Vagina (tissue), 2 donors: ENCODE results near the gene UQCRC1.

Source experiments
- POLR2A ChIP-seq, 2 donors: fragments of 450-650 bp; IDR thresholded peaks; one replicate each; pipeline ENCODE4 v1.6.1; 2017; ENCODE audit warnings: antibody characterized with exemption in 2 of 2, mild to moderate bottlenecking in 2 of 2, moderate library complexity in 2 of 2
- POLR2AphosphoS5 ChIP-seq, 2 donors: sonication (generic); formaldehyde crosslinking; IDR thresholded peaks; one replicate each; pipeline ENCODE4 v1.9.0; 2017; ENCODE audit warnings: antibody characterized with exemption in 2 of 2, mild to moderate bottlenecking in 2 of 2, low read depth in 1 of 2; ENCODE audit not compliant: insufficient read depth in 1 of 2
- TF ChIP-seq, protein P1 (sequence below), 3 experiments: fragments of 450-650 bp in 2 of 3; fragments of 200-600 bp in 1 of 3; sonication (generic) in 1 of 3; IDR thresholded peaks; one replicate each; pipeline ENCODE4 v1.5.1; 2017 to 2019; ENCODE audit warnings: antibody characterized with exemption in 3 of 3, mild to moderate bottlenecking in 2 of 3, moderate library complexity in 2 of 3

DNA sequence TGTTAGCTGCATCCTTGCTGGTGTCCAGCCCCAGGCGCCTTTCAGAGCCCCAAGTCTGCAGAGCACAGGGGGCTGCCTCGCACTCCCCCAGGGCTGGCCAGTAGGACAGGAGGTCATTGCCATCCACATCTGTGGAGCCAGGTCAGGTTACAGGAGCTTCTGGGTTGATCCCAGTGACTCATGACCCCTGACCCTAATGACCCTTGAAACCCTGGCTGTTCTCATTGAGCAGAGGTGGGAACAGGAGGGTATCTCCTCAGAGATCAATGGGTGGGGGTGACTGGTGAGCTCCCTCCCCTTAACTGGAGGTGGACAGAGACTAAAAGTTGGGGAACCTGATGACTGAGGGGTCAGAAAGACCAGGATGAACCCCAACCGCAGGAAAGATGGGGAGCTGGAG lies 31.9 kb upstream of the UQCRC1 start:
- TF ChIP-seq, protein P1, sequence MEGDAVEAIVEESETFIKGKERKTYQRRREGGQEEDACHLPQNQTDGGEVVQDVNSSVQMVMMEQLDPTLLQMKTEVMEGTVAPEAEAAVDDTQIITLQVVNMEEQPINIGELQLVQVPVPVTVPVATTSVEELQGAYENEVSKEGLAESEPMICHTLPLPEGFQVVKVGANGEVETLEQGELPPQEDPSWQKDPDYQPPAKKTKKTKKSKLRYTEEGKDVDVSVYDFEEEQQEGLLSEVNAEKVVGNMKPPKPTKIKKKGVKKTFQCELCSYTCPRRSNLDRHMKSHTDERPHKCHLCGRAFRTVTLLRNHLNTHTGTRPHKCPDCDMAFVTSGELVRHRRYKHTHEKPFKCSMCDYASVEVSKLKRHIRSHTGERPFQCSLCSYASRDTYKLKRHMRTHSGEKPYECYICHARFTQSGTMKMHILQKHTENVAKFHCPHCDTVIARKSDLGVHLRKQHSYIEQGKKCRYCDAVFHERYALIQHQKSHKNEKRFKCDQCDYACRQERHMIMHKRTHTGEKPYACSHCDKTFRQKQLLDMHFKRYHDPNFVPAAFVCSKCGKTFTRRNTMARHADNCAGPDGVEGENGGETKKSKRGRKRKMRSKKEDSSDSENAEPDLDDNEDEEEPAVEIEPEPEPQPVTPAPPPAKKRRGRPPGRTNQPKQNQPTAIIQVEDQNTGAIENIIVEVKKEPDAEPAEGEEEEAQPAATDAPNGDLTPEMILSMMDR (IDR thresholded peaks at IDR 0.05): no peak
- TF ChIP-seq POLR2A (IDR thresholded peaks at IDR 0.05) (no peak), POLR2AphosphoS5 (IDR thresholded peaks at IDR 0.05; ENCODE audit: insufficient read depth in 1 of 2, low read depth in 1 of 2) (no peak)
